DMS114 treated with DMSO at 0.1 percent for 48 hours (cell line): ENCODE results near the gene DNAI2.
"Not testable (repeated sequence)": the region's sequence is repeated elsewhere in the genome, so short reads cannot be mapped to it uniquely, and the experiment has no call there.

Experiments used
- DNase-seq: peaks from one replicate; lab custom pipeline; 2025; ENCODE audit not compliant: unreplicated experiment; lab: John Stamatoyannopoulos, UW

The DNAI2 gene

DNA sequence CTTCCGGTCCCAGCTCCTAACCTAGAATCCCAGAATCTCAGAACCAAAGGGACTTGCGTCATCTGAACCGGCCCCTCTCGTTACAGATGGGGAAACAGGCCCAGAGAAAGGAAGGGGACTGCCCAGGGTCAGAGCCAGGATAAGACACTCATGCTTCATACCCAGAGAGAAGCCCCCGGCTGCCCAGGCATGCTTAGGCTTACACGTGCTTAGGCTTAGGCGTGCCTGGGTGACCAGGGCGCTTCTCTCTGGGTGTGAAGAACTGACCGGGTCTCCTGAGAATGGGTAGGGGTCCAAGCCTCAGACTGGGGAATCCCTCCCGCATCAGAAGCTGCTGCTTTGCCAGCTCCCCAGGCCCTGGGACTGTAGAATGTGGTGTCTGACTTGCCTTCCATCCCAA lies 29.9 kb upstream of the DNAI2 start:
- DNase-seq = no peak

DNA sequence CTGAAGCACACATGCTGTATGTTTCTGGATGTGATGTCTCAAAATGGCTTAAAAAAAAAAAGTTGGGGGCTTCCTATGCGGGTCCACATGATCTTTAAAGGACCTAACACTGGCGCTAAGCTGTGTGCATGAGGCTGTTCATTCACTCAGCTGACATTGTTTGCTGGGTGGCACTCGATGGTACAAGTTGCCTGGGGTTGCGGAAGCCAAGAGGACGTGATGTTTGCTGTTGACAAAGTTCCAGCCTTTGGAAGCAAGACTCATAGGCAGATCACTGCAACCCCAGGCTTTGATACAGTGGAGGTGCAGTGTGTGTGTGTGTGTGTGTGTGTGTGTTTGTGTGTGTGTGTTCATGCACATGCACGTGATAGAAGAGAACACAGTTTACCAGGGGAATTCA lies 29.5 kb upstream of the DNAI2 start:
- DNase-seq = no peak

DNA sequence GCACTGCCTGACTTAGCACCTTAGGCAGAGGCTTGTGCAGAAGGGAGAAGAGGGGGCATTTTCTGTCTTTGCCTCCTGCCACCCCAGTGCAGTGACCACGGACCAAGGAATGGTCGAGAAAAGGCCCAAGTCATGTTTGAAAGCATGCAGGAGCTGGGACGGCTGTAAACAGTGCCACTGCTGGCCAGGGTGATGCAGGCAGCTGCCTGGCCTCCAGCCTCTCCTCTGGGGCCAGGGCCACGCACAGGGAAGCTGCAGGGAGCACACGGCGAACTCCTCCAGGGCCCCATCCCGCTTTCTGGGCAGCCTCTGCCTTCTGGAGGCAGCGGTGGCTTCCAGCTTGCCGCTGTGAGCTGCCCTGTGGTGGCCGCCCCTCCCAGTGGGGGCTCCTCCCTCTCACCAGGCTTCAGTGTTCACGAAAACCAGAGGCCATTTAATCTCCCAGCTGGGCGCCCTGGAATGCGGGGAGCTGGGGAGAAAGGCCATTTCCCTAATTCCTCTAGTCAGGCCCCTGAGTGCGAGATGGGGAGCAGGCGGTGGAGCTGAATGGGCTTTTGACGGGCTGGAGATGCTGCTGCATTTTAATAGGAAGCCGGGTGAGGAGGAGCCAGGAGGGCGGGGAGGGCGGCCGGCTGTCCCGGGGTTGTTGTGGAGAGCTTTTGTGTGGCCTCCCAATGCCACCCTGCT lies 28.7 kb upstream of the DNAI2 start:
- no peak for DNase-seq

DNA sequence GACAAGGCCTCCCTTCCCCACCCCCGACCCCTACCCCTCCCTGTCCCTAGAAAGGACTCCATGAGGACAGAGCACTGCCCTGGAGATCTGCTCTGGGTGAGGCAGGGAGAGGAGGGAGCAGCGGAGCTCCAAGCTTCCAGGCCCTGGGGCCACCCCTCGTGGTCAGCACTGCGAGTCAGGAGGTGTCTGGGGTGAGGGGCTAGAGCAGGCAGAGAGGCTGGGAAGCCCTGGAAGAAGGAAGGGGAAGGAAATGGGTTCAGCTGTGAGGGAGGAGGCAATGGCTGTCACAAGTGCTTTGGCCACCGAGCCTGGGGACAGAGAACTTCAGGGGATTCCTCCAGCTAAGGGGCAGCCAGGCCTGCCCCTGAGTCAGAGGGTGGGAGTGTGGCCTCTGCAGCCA lies 28.2 kb upstream of the DNAI2 start:
- no peak for DNase-seq

DNA sequence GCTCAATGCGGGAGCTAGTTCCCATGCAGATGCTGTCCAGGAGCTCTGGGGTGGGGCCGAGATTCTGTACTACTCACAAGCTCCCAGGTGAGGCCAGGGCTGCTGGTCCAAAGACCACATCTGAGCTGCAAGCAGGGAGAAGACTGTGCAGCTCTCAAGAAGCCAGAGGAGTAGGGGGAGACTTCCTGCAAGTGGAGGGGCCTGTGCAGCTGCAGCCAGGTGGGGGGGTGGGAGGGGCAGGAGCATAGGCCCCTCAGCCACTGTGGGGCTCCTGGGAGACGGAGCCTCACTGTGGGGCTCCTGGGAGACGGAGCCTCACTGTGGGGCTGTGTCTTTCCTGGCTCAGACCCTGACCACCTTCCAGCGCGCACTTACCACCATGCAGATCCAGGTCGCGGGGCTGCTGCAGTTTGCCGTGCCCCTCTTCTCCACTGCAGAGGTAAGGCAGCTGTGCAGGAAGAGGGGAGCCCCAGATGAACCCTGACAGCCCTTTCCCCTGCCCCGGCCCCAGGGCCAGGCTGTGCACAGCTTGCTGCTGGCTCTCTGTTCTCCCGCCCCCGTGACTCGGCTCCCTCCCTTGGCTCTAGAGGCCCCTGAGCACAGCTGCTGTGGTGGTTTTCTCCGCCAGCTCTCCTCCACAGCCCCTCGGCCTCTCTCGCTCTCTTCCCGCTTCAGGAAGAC lies 24.3 kb upstream of the DNAI2 start:
- no peak for DNase-seq

DNA sequence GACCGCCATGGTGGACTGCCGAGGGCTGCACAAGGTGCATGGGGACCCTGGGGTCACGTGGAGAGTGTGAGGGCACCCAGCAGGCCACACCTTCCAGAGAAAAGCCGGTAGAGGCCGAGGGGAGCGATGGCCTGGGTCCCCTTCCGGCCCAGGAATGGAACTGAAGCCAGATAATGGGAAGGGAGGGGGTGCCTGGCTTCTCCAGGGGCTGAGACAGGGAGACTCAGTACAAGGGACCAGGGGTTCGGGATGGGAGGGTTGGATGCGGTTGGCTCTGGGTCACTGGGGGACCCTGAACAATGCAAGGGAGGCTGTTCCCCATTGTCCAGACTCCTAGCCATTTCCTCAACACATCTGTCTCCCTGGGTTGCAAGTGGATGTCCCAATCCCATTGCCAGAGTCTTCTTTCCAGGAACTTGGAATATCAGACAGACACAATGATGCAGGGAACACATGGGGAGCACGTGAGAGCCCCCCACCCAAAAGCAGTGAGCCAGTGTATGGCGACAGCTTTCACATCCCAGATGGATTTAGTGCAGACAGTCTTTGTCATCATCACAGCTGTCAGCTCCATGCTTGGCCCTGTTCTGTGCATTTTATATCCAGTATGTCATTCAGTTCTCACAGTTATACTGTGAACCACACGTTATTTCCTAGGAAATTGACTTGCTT lies 23.6 kb upstream of the DNAI2 start:
- DNase-seq = no peak

DNA sequence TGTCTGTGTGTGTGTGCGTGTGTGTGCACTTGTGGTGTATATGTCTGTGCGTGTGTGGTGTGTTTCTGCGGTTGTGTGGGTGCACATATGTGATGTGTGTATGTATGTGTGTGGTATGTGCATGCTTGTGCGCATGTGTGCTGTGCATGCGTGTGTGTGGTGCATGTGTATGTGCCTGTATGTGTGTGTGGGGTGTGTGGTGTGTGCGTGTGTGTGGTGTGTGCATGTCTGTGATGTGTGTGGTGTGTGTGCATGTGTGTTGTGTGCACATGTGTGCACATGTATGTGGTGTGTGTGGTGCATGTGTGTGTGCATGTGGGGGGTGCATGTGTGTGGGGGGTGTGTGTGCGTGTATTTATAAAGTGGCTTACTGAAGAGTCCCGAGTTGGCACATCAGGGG lies 23.0 kb upstream of the DNAI2 start:
- DNase-seq = no peak

DNA sequence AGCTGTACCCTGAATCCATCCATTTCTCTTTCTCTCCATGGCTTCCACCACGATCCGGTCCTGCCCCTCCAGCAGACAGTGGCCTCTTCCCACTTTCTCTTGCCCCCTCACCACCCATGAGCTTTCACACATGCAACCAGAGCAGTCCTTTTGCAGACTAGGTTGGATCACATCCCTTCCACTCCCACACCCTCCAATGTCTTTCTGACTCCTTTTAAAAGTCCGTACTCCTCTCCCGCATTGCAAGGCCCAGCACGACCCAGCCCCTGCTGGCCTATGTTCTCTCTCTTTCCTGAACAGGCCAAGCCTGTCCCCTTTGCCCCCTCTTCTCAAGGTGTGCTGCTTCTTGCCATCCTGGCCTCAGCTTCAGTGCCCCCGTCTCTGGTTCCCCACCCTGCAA lies 22.5 kb upstream of the DNAI2 start:
- no peak for DNase-seq

DNA sequence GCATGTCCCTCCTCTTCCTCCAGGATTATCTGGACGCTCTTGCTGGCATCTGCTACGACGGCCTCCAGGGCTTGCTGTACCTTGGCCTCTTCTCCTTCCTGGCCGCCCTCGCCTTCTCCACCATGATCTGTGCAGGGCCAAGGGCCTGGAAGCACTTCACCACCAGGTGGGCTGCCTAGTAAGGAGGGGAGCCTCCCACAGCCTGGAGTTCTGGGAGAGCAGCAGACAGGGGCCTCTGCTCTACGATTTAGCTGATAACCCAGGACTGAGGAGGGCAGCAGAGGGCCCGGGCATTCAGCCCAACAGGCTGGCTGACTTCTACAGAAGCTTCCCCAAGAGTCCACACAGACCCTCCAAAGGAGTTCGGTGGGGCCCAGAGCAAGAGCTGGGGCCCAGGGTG lies 21.8 kb upstream of the DNAI2 start:
- DNase-seq = no peak

DNA sequence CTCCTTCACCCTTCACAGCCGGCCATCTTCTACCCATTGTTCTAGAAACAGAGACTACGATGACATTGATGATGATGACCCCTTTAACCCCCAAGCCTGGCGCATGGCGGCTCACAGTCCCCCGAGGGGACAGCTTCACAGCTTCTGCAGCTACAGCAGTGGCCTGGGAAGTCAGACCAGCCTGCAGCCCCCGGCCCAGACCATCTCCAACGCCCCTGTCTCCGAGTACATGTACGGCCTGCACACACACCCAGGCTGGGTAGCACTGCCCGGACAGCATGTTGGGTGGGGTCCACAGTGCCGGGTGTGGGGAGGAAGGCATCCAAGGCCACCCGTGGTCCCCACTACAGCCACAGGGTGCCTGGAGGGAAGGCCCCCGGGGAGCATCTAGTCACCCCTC lies 21.0 kb upstream of the DNAI2 start:
- DNase-seq = no peak

DNA sequence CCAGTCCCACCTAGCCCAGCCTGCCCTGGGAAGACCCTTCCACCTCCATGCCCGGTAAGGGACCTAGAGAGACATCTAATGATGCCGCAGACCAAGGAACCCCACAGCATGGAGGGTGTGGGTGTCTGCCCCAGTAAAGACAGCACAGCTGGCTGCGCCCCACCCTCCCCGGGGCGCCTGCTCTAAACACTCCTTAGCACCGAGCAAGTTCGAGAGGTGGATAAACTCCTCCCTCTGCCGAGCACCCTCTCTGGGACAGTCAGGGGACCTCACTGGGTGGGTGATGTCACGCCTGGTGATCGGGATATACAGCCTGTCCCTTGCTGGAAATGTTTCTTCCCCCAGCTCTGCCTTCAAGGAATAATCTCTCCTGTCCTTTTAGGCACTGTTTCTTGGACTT lies 16.7 kb upstream of the DNAI2 start:
- DNase-seq = no peak

DNA sequence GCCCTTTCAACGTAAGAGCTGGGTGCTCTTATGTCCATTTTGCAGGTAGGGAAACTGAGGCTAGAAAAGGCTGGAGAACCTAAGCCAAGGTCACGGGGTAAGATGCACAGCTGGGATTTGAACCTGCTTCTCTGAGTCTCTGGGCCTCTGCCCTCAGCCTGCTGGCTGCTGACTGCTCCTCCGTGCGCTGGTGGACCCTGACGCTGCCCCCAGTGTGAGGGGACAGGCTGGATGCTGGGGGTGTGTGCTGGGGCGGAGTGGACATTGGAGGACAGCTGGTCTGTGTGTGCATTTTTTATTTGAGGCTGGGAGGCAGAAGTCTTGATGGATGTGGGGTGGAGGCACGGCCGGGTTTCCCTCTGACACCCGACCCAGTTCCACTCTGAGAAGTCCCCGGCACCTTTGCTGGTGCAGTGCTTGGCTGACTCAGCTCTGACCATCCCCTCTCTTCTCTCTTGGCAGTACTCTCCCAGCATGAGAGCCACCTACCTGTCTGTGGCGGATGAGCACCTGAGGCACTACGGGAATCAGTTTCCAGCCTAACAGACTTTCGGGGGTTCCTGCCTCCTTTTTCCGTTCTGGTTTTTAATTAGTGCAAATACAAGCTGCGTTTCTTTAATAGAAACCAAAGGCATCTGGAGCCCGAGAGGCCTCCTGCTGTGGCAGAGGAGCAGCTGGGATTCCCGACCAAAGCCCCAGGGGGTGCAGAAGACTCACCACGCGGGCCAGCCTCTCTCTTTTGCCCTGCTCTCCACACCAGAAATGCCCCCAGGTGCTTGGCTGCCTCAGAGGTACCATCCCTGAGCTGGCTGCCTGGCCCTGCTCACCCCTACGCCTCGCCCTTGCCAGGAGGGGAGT lies 14.1 kb upstream of the DNAI2 start:
- no peak for DNase-seq

DNA sequence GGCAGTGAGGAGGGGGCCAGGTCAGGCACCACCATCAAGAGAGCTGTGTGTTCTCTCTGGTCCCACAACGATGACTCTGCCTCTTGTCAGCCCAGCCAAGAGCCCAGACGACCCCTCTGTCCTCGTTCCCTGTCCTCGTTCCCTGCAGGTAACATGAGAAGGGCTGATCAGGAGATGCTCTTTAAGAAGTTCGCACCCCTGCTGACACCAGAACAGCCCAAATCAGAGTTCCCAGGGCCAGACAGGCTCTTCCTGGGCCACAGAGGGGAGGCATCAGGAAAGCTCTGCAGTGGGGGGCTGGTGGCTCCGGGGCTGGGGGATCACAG lies 13.5 kb upstream of the DNAI2 start:
- no peak for DNase-seq

DNA sequence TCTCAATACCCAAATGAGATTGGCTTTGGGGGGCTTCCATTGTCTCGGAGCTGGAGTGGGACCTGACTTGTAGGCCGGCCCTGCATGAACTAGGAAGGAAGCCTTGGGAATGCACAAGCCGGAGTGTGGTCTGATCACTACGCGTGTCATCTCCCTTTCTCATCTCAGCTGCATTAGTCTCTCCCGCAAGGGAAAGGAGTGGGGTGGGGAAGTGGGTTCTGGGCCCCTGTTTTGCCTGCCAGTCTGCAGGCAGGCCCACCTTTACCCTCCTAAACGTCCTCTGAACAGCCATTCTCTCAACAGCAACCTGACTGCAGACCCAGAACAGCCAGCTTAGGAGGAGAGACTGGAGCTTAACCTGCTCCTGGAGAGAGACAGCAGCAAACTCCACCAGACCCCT lies 11.4 kb upstream of the DNAI2 start:
- DNase-seq = no peak

DNA sequence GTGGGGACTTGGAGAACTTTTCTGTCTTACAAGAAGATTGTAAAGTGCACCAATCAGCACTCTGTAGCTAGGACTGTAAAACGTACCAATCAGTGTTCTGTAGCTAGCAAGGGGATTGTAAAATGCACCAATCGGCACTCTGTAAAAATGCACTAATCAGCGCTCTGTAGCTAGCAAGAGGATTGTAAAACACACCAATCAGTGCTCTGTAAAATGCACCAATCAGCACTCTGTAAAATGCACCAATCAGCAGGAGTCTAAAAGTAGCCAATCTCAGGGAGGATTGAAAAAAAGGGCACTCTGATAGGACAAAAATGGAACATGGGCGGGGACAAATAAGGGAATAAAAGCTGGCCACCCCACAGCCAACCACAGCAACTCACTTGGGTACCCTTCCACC lies 7.0 kb upstream of the DNAI2 start:
- not testable (repeated sequence) for DNase-seq

DNA sequence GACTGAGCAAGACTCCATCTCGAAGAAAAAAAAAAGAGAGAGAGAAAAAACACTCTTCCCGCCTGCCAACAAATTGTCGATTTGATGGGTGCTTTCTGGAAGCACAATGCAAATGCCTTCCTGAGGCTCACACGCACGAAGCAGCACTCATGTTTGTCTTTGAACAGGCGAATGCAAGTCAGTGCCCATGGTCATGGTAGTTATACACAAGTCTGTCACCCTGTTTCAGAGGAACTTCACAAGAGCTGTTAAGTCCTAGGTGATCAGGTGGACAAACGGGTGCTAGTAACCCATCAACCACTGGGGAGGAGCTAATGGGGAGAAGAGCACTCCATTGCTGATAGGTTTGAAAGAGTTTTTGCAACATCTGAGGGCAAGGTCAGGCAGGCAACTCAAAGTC lies 6.5 kb upstream of the DNAI2 start:
- DNase-seq = no peak

DNA sequence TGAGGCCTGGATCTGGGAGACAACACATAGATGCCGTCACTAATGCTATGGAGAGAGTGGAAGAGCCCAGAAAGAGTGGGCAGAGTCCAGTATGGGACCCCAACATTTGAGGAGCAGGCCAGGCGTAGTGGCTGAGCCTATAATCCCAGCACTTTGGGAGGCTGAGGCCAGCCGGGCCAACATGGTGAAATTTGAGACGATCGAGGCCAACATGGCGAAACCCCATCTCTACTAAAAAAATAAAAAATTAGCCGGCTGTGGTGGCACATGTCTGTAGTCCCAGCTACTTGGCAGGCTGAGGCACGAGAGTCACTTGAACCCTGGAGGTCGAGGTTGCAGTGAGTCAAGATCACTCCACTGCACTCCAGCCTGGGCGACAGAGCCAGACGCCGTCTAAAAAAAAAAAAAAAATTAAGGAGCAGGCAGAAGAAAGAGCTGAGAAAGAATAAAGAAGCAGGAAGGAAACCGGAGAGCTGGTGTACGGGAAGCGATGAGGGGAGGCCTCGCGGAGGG lies 6.0 kb upstream of the DNAI2 start:
- DNase-seq = no peak

DNA sequence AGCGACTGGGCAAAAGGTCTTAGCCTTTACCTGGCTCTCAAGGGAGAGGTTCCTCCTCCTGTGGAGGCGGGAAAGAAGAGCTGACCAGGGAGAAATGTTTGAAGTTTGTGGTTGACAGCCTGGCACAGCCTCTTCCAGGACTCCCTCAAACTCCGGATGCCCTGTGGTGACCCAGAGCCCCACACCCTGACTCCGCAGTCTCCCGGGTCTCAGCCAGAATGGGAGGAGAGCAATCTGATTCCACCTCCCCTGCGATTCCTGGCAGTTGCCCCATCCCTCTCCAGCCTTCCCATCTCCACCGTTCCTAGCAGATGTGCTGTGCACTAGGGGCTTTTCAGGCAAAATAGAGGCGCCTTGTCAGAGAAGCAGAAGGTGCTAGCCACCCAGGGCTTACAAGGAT lies 5.5 kb upstream of the DNAI2 start:
- DNase-seq = no peak

DNA sequence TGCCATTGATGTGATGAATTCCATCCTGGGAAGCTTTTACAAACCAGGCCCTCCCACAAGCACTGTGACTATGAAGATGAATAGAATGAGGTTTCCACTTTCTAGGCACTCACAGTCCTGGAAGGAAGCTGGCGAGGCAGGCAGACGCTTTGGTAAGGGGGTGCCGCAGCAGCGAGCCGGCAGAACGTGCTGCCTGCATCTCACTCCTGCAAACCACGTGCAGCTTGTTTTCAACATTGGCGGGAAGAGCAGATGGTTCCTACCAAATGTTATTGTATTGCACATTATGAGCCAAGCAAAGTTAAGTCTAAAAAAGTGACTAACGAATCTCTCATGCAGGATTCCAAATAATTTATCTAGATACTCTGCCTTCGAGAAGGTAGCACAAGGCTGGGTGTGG lies 3.7 kb upstream of the DNAI2 start:
- DNase-seq = no peak

DNA sequence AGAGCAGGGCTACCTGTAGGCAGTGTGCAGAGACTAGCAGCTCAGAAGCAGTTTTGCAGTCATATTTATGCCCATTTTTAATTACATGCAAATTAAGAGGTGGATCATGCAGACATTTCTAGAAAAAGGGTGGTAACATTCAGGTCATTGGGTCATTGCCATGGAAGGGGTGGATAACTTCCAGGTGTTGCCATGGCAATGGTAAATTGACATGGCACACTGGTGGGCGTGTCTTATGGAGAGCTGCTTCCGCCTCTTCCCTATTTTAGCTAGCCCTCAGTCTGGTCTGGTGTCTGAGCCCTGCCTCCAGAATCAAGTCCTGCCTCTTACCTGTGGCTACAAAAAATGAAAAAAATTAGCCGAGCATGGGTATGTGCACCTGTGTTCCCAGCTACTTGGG lies 2.8 kb upstream of the DNAI2 start:
- DNase-seq = no peak

DNA sequence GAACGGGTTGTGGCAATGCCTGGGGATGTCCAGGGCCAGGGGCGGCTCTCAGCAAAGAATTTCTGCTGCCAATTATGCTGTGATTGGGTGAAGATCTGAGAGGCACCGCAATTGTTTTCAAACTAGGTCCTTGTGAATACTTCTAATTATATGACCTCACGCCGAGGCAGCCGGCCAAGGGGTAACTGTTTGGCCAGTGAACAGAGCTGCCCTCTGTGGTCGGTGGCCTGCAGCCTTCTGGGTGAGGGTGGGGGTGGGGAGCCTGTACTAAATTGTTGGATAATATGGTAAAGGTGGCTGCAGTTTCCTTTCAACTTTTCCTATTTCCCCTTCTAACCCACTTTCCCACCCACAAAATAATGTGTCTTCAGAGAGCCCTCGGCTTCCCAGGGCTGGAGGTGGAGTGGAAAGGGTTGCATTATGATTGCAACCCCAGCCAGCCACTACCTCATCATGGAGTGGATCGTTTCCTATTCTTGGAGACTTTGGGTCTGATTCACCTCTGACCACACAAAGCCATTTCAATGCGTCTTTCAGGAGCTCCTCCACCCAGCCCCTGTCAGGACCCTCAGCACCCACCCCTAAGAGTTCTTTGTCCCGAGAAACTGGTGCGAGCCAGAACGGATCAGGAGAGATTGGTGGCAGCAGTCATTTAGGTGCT lies 2.0 kb upstream of the DNAI2 start:
- no peak for DNase-seq
